ENCODE data around the gene AGPAT4. TPM values are rescaled to one million over a fixed set of nuclear protein-coding genes. Genes with fewer than 3 reads are reported as not detected.

The AGPAT4 gene
- polyA plus RNA-seq, 3 donors: 6.4 to 15.8 (median 6.9) TPM

DNA sequence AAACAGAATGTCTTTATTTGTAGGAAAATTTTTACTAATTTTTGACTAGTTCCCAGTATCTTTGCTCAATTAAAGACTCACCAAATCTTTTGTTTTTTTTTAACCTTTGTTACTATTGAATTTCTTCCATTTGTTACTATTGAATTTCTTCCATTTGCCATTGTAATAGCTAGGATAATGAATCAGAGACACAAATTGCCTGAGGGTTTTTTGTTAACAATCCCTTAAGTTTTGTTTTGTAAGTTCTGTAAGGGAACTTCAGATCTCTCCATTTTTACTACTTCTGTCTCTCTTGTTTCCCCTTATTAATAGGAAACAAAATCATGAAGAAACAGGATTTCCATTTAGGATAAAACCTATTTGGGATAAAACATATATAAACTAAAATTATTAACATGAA lies 177.9 kb downstream of the AGPAT4 start:
- no peaks in the 10 kb centered on the region for H3K27me3 ChIP-seq (ENCODE audit: control insufficient read depth in 2 of 2, insufficient read depth in 2 of 2, low read length in 2 of 2)
- H3K4me3 ChIP-seq (replicated peaks in 1 of 3; ENCODE audit: low read depth in 2 of 3, low read length in 3 of 3): no peak overlapping the region
- H2AFZ ChIP-seq (ENCODE audit: insufficient read depth, low read depth, low read length, poor library complexity, severe bottlenecking): no peak overlapping the region
- no peaks in the 10 kb centered on the region for H4K20me1 ChIP-seq (ENCODE audit: insufficient read depth, low read length)
- Mint-ChIP-seq H3K36me3 (peaks cover 69 to 82% of the 10 kb centered on the region in 2 donors), H3K4me3 (no peak overlapping the region), H3K27me3 (ENCODE audit: low read depth in 3 of 3) (no peaks in the 10 kb centered on the region), H3K27ac (peak overlapping the region in 1 of 7 donors; percentile 33), H3K4me1 (no peaks in the 10 kb centered on the region), H3K9me3 (no peaks in the 10 kb centered on the region)
- no peaks in the 10 kb centered on the region for H3K79me2 ChIP-seq (ENCODE audit: insufficient read depth, low read length)
- H3K9ac ChIP-seq (ENCODE audit: insufficient read depth, low read length, poor library complexity, severe bottlenecking): no peak overlapping the region
- H3K4me1 ChIP-seq (ENCODE audit: control insufficient read depth in 1 of 2, insufficient read depth in 2 of 2, low read length in 2 of 2): no peaks in the 10 kb centered on the region
- H3K4me2 ChIP-seq (replicated peaks; ENCODE audit: extremely low read depth, low read length, poor library complexity, severe bottlenecking): no peak overlapping the region
- TF ChIP-seq, protein P1, sequence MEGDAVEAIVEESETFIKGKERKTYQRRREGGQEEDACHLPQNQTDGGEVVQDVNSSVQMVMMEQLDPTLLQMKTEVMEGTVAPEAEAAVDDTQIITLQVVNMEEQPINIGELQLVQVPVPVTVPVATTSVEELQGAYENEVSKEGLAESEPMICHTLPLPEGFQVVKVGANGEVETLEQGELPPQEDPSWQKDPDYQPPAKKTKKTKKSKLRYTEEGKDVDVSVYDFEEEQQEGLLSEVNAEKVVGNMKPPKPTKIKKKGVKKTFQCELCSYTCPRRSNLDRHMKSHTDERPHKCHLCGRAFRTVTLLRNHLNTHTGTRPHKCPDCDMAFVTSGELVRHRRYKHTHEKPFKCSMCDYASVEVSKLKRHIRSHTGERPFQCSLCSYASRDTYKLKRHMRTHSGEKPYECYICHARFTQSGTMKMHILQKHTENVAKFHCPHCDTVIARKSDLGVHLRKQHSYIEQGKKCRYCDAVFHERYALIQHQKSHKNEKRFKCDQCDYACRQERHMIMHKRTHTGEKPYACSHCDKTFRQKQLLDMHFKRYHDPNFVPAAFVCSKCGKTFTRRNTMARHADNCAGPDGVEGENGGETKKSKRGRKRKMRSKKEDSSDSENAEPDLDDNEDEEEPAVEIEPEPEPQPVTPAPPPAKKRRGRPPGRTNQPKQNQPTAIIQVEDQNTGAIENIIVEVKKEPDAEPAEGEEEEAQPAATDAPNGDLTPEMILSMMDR (IDR thresholded peaks at IDR 0.05): no peak
- peaks cover 79 to 88% of the 10 kb centered on the region in 2 donors for H3K36me3 ChIP-seq (replicated peaks in 1 of 2; ENCODE audit: control insufficient read depth in 1 of 2, insufficient read depth in 2 of 2, low read length in 2 of 2)
- no peak for DNase-seq
- no peaks in the 10 kb centered on the region for H3K9me3 ChIP-seq (replicated peaks in 1 of 2; ENCODE audit: control insufficient read depth in 1 of 2, insufficient read depth in 1 of 2, low read length in 2 of 2)
- intact Hi-C loops (cut with micrococcal nuclease): no loop called here
- no peak overlapping the region for H3K27ac ChIP-seq (ENCODE audit: low read depth in 1 of 2, low read length in 2 of 2)

GRCh38 chr6:161094955-161095354 lies 178.9 kb downstream of the AGPAT4 start:
- Histone ChIP-seq H3K4me1 (ENCODE audit: control insufficient read depth in 1 of 2, insufficient read depth in 2 of 2, low read length in 2 of 2) (no peaks in the 10 kb centered on the region), H3K4me2 (replicated peaks; ENCODE audit: extremely low read depth, low read length, poor library complexity, severe bottlenecking) (no peak overlapping the region), H3K9ac (ENCODE audit: insufficient read depth, low read length, poor library complexity, severe bottlenecking) (no peak overlapping the region), H3K36me3 (replicated peaks in 1 of 2; ENCODE audit: control insufficient read depth in 1 of 2, insufficient read depth in 2 of 2, low read length in 2 of 2) (peaks cover 84 to 88% of the 10 kb centered on the region in 2 donors), H3K79me2 (ENCODE audit: insufficient read depth, low read length) (no peaks in the 10 kb centered on the region), H3K4me3 (replicated peaks in 1 of 3; ENCODE audit: low read depth in 2 of 3, low read length in 3 of 3) (no peak overlapping the region), H2AFZ (ENCODE audit: insufficient read depth, low read depth, low read length, poor library complexity, severe bottlenecking) (no peak overlapping the region), H3K27me3 (ENCODE audit: control insufficient read depth in 2 of 2, insufficient read depth in 2 of 2, low read length in 2 of 2) (no peaks in the 10 kb centered on the region), H4K20me1 (ENCODE audit: insufficient read depth, low read length) (no peaks in the 10 kb centered on the region), H3K9me3 (replicated peaks in 1 of 2; ENCODE audit: control insufficient read depth in 1 of 2, insufficient read depth in 1 of 2, low read length in 2 of 2) (no peaks in the 10 kb centered on the region), H3K27ac (ENCODE audit: low read depth in 1 of 2, low read length in 2 of 2) (no peak overlapping the region)
- peak in 1 of 3 donors; percentile 12 for DNase-seq
- TF ChIP-seq, protein P1 (IDR thresholded peaks at IDR 0.05): no peak
- Mint-ChIP-seq H3K4me1 (no peaks in the 10 kb centered on the region), H3K4me3 (no peak overlapping the region), H3K27ac (peak overlapping the region in 3 of 7 donors; percentile 7 to 50 (median 47)), H3K9me3 (no peaks in the 10 kb centered on the region), H3K36me3 (peaks cover 68 to 83% of the 10 kb centered on the region in 2 donors), H3K27me3 (ENCODE audit: low read depth in 3 of 3) (no peaks in the 10 kb centered on the region)
- WGBS (ENCODE audit: insufficient coverage): 83% methylated on average over 2 of the region's 5 CpGs
- intact Hi-C loops (cut with micrococcal nuclease): no loop called here
